ENCODE results near the gene SMYD3.

DNA sequence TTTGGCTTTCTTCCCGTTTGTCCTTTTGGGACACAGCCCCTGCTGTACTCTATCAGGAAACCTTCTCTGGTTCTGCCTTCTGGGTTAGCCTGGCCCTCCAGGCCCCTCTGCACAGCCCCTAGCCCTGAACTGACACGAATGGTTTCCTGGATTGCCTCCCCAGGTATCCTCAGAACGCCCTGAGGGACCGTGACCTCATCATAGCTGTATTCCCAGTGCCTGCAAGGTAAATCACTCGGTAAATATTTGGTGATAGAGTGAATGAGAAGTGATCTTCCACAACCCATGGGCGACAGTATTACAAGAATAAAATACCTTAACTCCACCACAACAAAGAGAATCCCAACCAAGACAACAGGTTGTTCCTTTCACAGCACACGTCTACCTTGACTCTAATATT lies 637.2 kb downstream of the SMYD3 start:
- no peak for TF ChIP-seq POLR2A (IDR thresholded peaks at IDR 0.05)
- no peak for TF ChIP-seq CTCF (IDR thresholded peaks at IDR 0.05)
